ENCODE results near the gene NEK9.
A peak's percentile ranks its signal among the peaks of the same experiment; 100 is the strongest.

Gene NEK9

DNA sequence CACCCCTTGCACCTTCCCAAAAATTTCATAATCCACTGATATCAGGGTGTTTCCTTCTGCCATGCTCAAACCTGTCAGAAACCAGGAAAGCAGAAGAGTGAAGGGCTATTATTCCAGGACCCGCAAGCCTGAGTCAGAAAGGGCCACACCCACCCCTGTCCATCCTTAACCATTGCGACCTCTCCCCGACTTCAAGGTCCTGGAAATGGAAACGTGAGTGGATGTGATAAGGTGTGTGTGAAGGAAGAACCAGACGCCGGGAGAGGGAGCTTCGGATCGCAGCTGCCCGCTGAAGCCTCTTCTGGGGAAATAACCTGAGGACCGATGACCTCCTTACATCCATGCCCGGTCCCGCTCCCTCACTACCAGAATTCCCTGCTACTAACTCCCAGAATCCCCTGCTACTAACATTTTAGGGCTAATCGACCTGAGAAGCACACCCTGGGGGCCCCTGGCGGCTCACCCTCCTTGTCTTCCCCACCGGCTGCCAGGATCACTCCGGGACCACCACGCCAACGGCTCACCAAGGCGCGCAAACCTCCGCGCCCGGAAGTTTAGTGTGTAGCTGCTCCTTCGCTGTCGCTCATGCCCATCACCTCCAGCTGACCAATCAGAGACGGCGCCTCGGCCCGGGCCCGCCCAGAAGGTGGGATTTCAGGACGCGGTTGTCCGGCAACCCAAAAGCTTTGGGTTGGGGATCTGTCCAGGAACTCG is 63.2 kb downstream of the NEK9 start, which contains the start of gene ACYP1:
ACYP1 (minus strand) TSS at position 534 of the 714 bp plus-strand sequence; CDS start at position 63, 471 bp downstream.
- H4K91ac ChIP-seq (ENCODE audit: low read length), result peak within 1 kb of the TSS; percentile 67
- peak within 1 kb of the TSS; percentile 81 for H4K8ac ChIP-seq (ENCODE audit: low read length)
- no peak within 1 kb of the TSS for H3K14ac ChIP-seq (ENCODE audit: low read length in 2 of 2)
- H3K4ac ChIP-seq (ENCODE audit: low read depth in 1 of 2, low read length in 2 of 2), result no peak within 1 kb of the TSS
- no peak within 1 kb of the TSS for H3K18ac ChIP-seq (ENCODE audit: low read depth in 1 of 2, low read length in 2 of 2)
- H3K23ac ChIP-seq (ENCODE audit: low read length in 2 of 2), result no peak within 1 kb of the TSS
- H3K4me2 ChIP-seq (ENCODE audit: low read length, poor library complexity, severe bottlenecking), result peak within 1 kb of the TSS; percentile 97
- no peaks in the 10 kb centered on the region for H3K9me3 ChIP-seq (ENCODE audit: control insufficient read depth, low read length)
- H3K36me3 ChIP-seq (ENCODE audit: control insufficient read depth in 1 of 2, insufficient read depth in 2 of 2, low read depth in 1 of 2, low read length in 2 of 2), result peaks cover 0 to 7% of the 10 kb centered on the region in 2 experiments
- H3K27me3 ChIP-seq (ENCODE audit: control insufficient read depth in 1 of 2, insufficient read depth in 1 of 2, low read length in 2 of 2), result no peaks in the 10 kb centered on the region
- H2AK5ac ChIP-seq (ENCODE audit: low read length, severe bottlenecking), result no peak within 1 kb of the TSS
- under 1% methylated on average over 27 of the region's 34 CpGs for WGBS
- no peak within 1 kb of the TSS for H2BK120ac ChIP-seq (ENCODE audit: low read depth, low read length)
- peaks cover 17% of the 10 kb centered on the region for H3K79me1 ChIP-seq (replicated peaks; ENCODE audit: low read length, poor library complexity, severe bottlenecking)
- peak within 1 kb of the TSS; percentile 91 for H3K9ac ChIP-seq (ENCODE audit: low read length)
- H3K4me3 ChIP-seq (ENCODE audit: insufficient read depth in 1 of 2, low read depth in 1 of 2, low read length in 2 of 2), result peak within 1 kb of the TSS; percentile 80 to 95
- peak; percentile 89 for DNase-seq
- no peak within 1 kb of the TSS for H2BK5ac ChIP-seq (ENCODE audit: low read depth, low read length, poor library complexity, severe bottlenecking)
- peaks cover 3% of the 10 kb centered on the region for H3K4me1 ChIP-seq (ENCODE audit: control insufficient read depth, insufficient read depth, low read depth, low read length)
- H3K27ac ChIP-seq (ENCODE audit: low read length, poor library complexity, severe bottlenecking), result peak within 1 kb of the TSS; percentile 27
- H2BK15ac ChIP-seq (ENCODE audit: low read depth, poor library complexity, severe bottlenecking), result no peak within 1 kb of the TSS
- H2AFZ ChIP-seq (ENCODE audit: low read depth, low read length), result peak within 1 kb of the TSS; percentile 66
- H2BK12ac ChIP-seq (ENCODE audit: low read length in 2 of 2), result no peak within 1 kb of the TSS

DNA sequence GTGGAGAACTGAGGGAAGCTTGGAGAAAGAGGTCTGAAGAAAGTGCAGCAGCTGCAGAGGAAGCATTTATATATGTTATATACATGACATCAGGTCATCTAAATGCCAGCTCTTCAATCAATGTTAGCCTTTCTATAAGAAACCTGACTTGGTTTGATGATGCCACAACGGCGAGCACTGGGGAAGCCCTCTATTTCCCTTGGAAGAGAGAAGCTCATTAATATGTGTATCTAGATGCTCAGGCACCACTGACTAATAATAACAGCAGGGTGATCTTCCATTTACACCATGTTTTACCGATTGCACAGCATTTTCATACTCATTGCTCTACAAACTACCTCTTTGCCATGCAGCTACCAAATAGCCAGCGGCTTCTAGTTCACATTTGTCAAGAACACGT is 63.8 kb downstream of the NEK9 start:
- 56% methylated on average over 5 of the region's 5 CpGs for WGBS

DNA sequence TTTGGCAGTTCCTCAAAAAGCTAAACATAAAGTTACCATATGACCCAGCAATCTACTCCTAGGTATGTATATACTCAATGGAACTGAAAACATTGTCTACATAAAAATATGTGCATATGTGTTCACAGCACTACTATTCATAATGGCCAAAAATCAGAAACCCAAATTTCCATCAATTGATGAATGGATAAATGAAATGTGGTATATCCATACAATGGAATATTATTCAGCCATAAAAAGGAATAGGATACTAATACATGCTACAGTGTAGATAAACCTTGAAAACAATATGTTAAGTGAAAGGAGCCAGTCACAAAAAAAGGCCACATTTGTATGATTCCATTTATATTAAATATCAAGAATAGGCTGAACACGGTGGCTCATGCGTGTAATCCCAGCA is 66.4 kb downstream of the NEK9 start:
- Histone ChIP-seq H2BK12ac (ENCODE audit: low read length in 2 of 2) (no peak overlapping the region), H2BK5ac (ENCODE audit: low read depth, low read length, poor library complexity, severe bottlenecking) (no peak overlapping the region), H2BK15ac (ENCODE audit: low read depth, poor library complexity, severe bottlenecking) (no peak overlapping the region), H3K23ac (ENCODE audit: low read length in 2 of 2) (no peak overlapping the region), H3K4me2 (ENCODE audit: low read length, poor library complexity, severe bottlenecking) (no peak overlapping the region), H3K14ac (ENCODE audit: low read length in 2 of 2) (no peak overlapping the region), H2AFZ (ENCODE audit: low read depth, low read length) (no peak overlapping the region), H3K18ac (ENCODE audit: low read depth in 1 of 2, low read length in 2 of 2) (no peak overlapping the region), H4K8ac (ENCODE audit: low read length) (no peak overlapping the region), H2AK5ac (ENCODE audit: low read length, severe bottlenecking) (no peak overlapping the region), H3K9me3 (ENCODE audit: control insufficient read depth, low read length) (no peaks in the 10 kb centered on the region), H4K91ac (ENCODE audit: low read length) (no peak overlapping the region), H3K9ac (ENCODE audit: low read length) (no peak overlapping the region), H2BK120ac (ENCODE audit: low read depth, low read length) (no peak overlapping the region), H3K4me1 (ENCODE audit: control insufficient read depth, insufficient read depth, low read depth, low read length) (no peaks in the 10 kb centered on the region), H3K79me1 (replicated peaks; ENCODE audit: low read length, poor library complexity, severe bottlenecking) (peaks cover 15% of the 10 kb centered on the region), H3K4ac (ENCODE audit: low read depth in 1 of 2, low read length in 2 of 2) (no peak overlapping the region), H3K27me3 (ENCODE audit: control insufficient read depth in 1 of 2, insufficient read depth in 1 of 2, low read length in 2 of 2) (no peaks in the 10 kb centered on the region), H3K27ac (ENCODE audit: low read length, poor library complexity, severe bottlenecking) (no peak overlapping the region), H3K4me3 (ENCODE audit: insufficient read depth in 1 of 2, low read depth in 1 of 2, low read length in 2 of 2) (no peak overlapping the region), H3K36me3 (ENCODE audit: control insufficient read depth in 1 of 2, insufficient read depth in 2 of 2, low read depth in 1 of 2, low read length in 2 of 2) (peaks cover 0 to 7% of the 10 kb centered on the region in 2 experiments)
- 78% methylated on average over 2 of the region's 2 CpGs for WGBS
- no peak for DNase-seq

More for the DNA sequence above, 63.8 kb downstream of the NEK9 start:
- peaks cover 0 to 7% of the 10 kb centered on the region in 2 experiments for H3K36me3 ChIP-seq (ENCODE audit: control insufficient read depth in 1 of 2, insufficient read depth in 2 of 2, low read depth in 1 of 2, low read length in 2 of 2)
- H3K23ac ChIP-seq (ENCODE audit: low read length in 2 of 2), result no peak overlapping the region
- H4K91ac ChIP-seq (ENCODE audit: low read length), result no peak overlapping the region
- H3K14ac ChIP-seq (ENCODE audit: low read length in 2 of 2), result no peak overlapping the region
- H2AK5ac ChIP-seq (ENCODE audit: low read length, severe bottlenecking), result no peak overlapping the region
- peaks cover 3% of the 10 kb centered on the region for H3K4me1 ChIP-seq (ENCODE audit: control insufficient read depth, insufficient read depth, low read depth, low read length)
- no peak for DNase-seq
- no peak overlapping the region for H2BK120ac ChIP-seq (ENCODE audit: low read depth, low read length)
- peak overlapping the region in 1 of 2 experiments; percentile 95 for H3K4me3 ChIP-seq (ENCODE audit: insufficient read depth in 1 of 2, low read depth in 1 of 2, low read length in 2 of 2)
- H3K9me3 ChIP-seq (ENCODE audit: control insufficient read depth, low read length), result no peaks in the 10 kb centered on the region
- H3K18ac ChIP-seq (ENCODE audit: low read depth in 1 of 2, low read length in 2 of 2), result no peak overlapping the region
- peak overlapping the region; percentile 91 for H3K9ac ChIP-seq (ENCODE audit: low read length)
- no peak overlapping the region for H3K27ac ChIP-seq (ENCODE audit: low read length, poor library complexity, severe bottlenecking)
- H4K8ac ChIP-seq (ENCODE audit: low read length), result no peak overlapping the region
- H3K79me1 ChIP-seq (replicated peaks; ENCODE audit: low read length, poor library complexity, severe bottlenecking), result peaks cover 18% of the 10 kb centered on the region
- no peak overlapping the region for H2BK15ac ChIP-seq (ENCODE audit: low read depth, poor library complexity, severe bottlenecking)
- no peak overlapping the region for H2BK12ac ChIP-seq (ENCODE audit: low read length in 2 of 2)
- H2BK5ac ChIP-seq (ENCODE audit: low read depth, low read length, poor library complexity, severe bottlenecking), result no peak overlapping the region
- no peak overlapping the region for H2AFZ ChIP-seq (ENCODE audit: low read depth, low read length)
- no peaks in the 10 kb centered on the region for H3K27me3 ChIP-seq (ENCODE audit: control insufficient read depth in 1 of 2, insufficient read depth in 1 of 2, low read length in 2 of 2)
- no peak overlapping the region for H3K4ac ChIP-seq (ENCODE audit: low read depth in 1 of 2, low read length in 2 of 2)
- H3K4me2 ChIP-seq (ENCODE audit: low read length, poor library complexity, severe bottlenecking), result peak overlapping the region; percentile 97

DNA sequence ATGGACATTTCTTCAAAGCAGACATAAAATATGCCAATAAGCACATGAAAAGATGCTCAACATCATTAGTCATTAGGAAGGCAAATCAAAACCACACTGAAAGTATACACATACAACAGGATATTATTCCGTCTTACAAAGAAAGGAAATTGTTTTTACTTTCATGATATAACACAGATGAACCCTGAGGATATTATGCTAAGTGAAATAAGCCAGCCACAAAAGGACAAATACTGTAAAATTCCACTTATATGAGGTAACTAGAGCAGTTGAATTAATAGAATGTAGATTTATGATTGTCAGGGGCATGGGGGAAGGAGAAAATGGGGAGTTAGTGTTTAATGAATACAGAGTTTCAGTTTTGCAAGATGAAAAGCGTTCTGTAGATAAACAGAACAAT is 67.2 kb downstream of the NEK9 start:
- H2BK12ac ChIP-seq (ENCODE audit: low read length in 2 of 2), result no peak overlapping the region
- no peak overlapping the region for H3K4me3 ChIP-seq (ENCODE audit: insufficient read depth in 1 of 2, low read depth in 1 of 2, low read length in 2 of 2)
- H3K4ac ChIP-seq (ENCODE audit: low read depth in 1 of 2, low read length in 2 of 2), result no peak overlapping the region
- peaks cover 15% of the 10 kb centered on the region for H3K79me1 ChIP-seq (replicated peaks; ENCODE audit: low read length, poor library complexity, severe bottlenecking)
- no peak overlapping the region for H3K27ac ChIP-seq (ENCODE audit: low read length, poor library complexity, severe bottlenecking)
- no peak overlapping the region for H2BK5ac ChIP-seq (ENCODE audit: low read depth, low read length, poor library complexity, severe bottlenecking)
- no peak overlapping the region for H2BK15ac ChIP-seq (ENCODE audit: low read depth, poor library complexity, severe bottlenecking)
- no peak overlapping the region for H4K8ac ChIP-seq (ENCODE audit: low read length)
- H3K4me1 ChIP-seq (ENCODE audit: control insufficient read depth, insufficient read depth, low read depth, low read length), result no peaks in the 10 kb centered on the region
- no peak overlapping the region for H4K91ac ChIP-seq (ENCODE audit: low read length)
- peaks cover 0 to 7% of the 10 kb centered on the region in 2 experiments for H3K36me3 ChIP-seq (ENCODE audit: control insufficient read depth in 1 of 2, insufficient read depth in 2 of 2, low read depth in 1 of 2, low read length in 2 of 2)
- WGBS, result 60% methylated on average over 1 of the region's 2 CpGs
- H3K9me3 ChIP-seq (ENCODE audit: control insufficient read depth, low read length), result no peaks in the 10 kb centered on the region
- H3K14ac ChIP-seq (ENCODE audit: low read length in 2 of 2), result no peak overlapping the region
- no peak overlapping the region for H3K18ac ChIP-seq (ENCODE audit: low read depth in 1 of 2, low read length in 2 of 2)
- no peak overlapping the region for H3K9ac ChIP-seq (ENCODE audit: low read length)
- H2AK5ac ChIP-seq (ENCODE audit: low read length, severe bottlenecking), result no peak overlapping the region
- H3K27me3 ChIP-seq (ENCODE audit: control insufficient read depth in 1 of 2, insufficient read depth in 1 of 2, low read length in 2 of 2), result no peaks in the 10 kb centered on the region
- H2AFZ ChIP-seq (ENCODE audit: low read depth, low read length), result no peak overlapping the region
- no peak overlapping the region for H3K23ac ChIP-seq (ENCODE audit: low read length in 2 of 2)
- H2BK120ac ChIP-seq (ENCODE audit: low read depth, low read length), result no peak overlapping the region
- no peak overlapping the region for H3K4me2 ChIP-seq (ENCODE audit: low read length, poor library complexity, severe bottlenecking)
- peak; percentile 37 for DNase-seq
